Activated CD8-positive, alpha-beta memory T cell treated with anti-CD3 and anti-CD28 coated beads, Interleukin-2, amount 10 ng/mL, durations not matched to agents 7 days and 5 days (primary cell): ENCODE data around the gene PLCL2. TPM values are rescaled to one million over a fixed set of nuclear protein-coding genes. Genes with fewer than 3 reads are reported as not detected.

Source experiments
- ATAC-seq: fragments of 150-1000 bp; cut with Tn5 transposase; one replicate; pipeline ENCODE4 v1.10.0; 2021; ENCODE audit warnings: moderate library complexity
- CTCF ChIA-PET: fragments of 350-600 bp; sonication (Branson Sonifier 250); formaldehyde crosslinking; loops from one replicate; lab custom pipeline; 2021; ENCODE audit warnings: antibody characterized with exemption; lab: Charles Lee
- DNase-seq: peaks from one replicate; pipeline ENCODE4 v3.0.0-alpha.2; 2020
- H3K27ac Mint-ChIP-seq: one replicate; pipeline ENCODE4 v1.8.0; 2021; ENCODE audit warnings: mild to moderate bottlenecking, mixed read lengths
- H3K27me3 Mint-ChIP-seq: one replicate; pipeline ENCODE4 v1.8.0; 2021; ENCODE audit warnings: mixed read lengths
- H3K36me3 Mint-ChIP-seq: one replicate; pipeline ENCODE4 v1.8.0; 2021; ENCODE audit warnings: mild to moderate bottlenecking, mixed read lengths
- H3K4me1 Mint-ChIP-seq: one replicate; pipeline ENCODE4 v1.8.0; 2021; ENCODE audit warnings: mixed read lengths
- H3K4me3 Mint-ChIP-seq: one replicate; pipeline ENCODE4 v1.8.0; 2021; ENCODE audit warnings: mild to moderate bottlenecking, moderate library complexity, mixed read lengths
- H3K9me3 Mint-ChIP-seq: one replicate; pipeline ENCODE4 v1.8.0; 2022; ENCODE audit warnings: low read depth, mixed read lengths
- total RNA-seq, 2 experiments: library from RNA; stranded (reverse); gene quantifications; one replicate each; pipeline ENCODE4 v1.2.3, GENCODE V29; 2021

Gene PLCL2
- total RNA-seq, 2 experiments from 2014 or later = 24.4 to 36.8 TPM

DNA sequence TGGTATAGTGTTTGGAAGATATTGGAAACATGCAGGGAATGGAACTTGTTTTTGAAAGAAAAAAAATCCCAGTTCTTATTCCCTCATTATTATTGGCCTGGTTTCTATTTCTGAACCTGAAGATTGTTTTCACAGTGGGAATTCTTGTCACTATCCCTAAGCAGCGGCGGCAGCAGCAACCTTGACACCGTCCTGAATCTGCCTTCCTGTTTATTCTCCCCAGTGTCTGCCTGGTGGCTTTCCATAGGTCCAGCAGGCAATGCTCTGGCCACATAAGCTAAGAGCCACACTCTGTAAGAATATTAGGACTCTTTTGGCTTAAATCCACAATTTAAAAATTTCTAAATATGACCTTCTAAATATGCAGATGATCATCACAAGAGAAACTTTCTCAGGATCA, 178.0 kb downstream of the PLCL2 start:
- no peaks in the 10 kb centered on the region for H3K4me1 Mint-ChIP-seq
- CTCF ChIA-PET = no interaction called here
- no peak overlapping the region for H3K27ac Mint-ChIP-seq
- H3K27me3 Mint-ChIP-seq = no peaks in the 10 kb centered on the region
- DNase-seq (no peak), ATAC-seq (no peak)
- peaks cover 2% of the 10 kb centered on the region for H3K9me3 Mint-ChIP-seq
- H3K4me3 Mint-ChIP-seq = no peak overlapping the region
- peaks cover 51% of the 10 kb centered on the region for H3K36me3 Mint-ChIP-seq

DNA sequence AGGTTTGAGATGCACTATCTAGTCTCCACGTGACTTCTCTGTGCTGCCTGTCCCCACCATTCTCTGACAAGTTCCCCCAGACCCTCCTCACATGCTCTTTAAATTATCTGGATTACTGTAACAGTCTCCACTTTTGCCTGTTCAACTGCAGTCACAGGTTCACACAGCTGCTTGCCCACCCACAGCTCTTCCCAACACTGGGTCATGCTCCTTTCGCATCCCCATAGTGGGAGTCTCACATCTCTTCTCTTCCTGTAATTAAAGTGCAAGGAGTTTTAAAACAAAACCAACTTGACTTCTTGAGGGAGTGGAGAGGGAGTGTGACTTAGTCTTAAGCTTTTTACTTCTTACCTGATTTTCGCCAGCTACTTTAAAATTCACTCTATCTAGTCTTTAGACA, 178.8 kb downstream of the PLCL2 start:
- DNase-seq (no peak), ATAC-seq (no peak)
- Mint-ChIP-seq H3K27ac (no peak overlapping the region), H3K9me3 (peaks cover 2% of the 10 kb centered on the region), H3K27me3 (no peaks in the 10 kb centered on the region), H3K4me1 (no peaks in the 10 kb centered on the region), H3K36me3 (peaks cover 48% of the 10 kb centered on the region), H3K4me3 (no peak overlapping the region)
- CTCF ChIA-PET = no interaction called here

DNA sequence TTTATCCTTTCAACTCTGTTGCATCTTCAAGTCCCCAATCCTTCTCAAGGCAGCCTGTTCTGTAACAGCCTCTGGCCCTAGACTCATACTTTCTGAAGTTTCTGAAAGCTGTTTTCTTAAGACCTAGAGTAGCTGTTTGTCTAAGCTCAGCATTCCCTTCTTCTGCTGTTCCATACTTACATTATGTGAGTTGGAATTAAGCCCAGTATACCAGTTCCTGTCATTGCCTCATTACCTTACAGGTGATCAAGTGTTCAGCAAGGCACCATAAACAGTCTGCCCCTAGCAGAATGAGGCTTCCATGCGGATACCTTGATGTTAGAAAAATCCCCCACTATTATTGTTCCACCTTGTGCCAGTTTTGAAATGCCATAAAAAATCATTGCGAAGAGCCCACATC, 180.6 kb downstream of the PLCL2 start:
- Mint-ChIP-seq H3K27ac (no peak overlapping the region), H3K9me3 (peaks cover 2% of the 10 kb centered on the region), H3K27me3 (no peaks in the 10 kb centered on the region), H3K4me1 (peaks cover under 1% of the 10 kb centered on the region), H3K36me3 (peaks cover 53% of the 10 kb centered on the region), H3K4me3 (no peak overlapping the region)
- no peak for ATAC-seq
- DNase-seq = no peak
- CTCF ChIA-PET = interaction anchor here (0.7 kb wide), 1 partner anchor 14 kb away, joined by 3 read pairs; no protein-coding TSS in a partner anchor

DNA sequence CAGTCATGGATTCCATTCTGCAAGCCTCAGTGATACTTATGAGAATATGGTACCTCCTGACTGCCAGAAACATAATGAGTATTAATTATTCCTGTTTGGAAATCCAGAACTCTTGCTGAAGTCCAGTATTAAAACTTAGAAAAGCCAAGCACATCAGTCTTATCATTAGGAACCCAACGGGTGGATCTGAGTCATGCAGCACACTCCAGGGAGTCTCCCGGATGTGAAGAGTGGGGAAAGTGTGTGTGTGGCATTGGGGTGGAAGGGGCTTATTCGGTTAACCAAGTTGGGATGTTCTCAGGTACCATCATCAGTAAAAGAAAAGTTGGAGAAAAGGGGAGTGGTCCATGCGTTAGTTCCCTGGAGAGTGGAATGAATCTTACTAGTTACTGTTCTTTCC, 181.1 kb downstream of the PLCL2 start:
- peaks cover 2% of the 10 kb centered on the region for H3K9me3 Mint-ChIP-seq
- H3K27me3 Mint-ChIP-seq = no peaks in the 10 kb centered on the region
- H3K4me1 Mint-ChIP-seq = peaks cover 4% of the 10 kb centered on the region
- ATAC-seq (no peak), DNase-seq (no peak)
- H3K27ac Mint-ChIP-seq = no peak overlapping the region
- H3K36me3 Mint-ChIP-seq = peaks cover 57% of the 10 kb centered on the region
- CTCF ChIA-PET = no interaction called here
- H3K4me3 Mint-ChIP-seq = no peak overlapping the region

DNA sequence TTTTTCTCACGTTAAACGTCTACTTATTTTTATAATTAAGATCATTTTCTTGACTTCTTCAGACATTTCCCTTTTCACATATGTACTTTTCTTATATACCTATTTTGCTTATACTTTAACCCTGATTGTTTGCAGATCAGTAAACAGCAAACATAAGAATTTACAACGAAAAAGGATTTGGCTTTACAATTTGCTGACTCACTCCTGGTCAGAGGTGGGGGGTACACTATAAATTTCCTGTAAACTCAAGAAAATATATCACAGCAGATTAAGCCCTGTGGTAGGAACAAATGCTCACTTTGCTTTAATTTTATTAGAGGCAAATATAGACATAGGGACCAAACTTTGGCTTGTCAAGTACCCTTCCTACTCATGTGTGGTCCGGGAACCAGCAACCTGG, 185.0 kb downstream of the PLCL2 start:
- no peak overlapping the region for H3K4me3 Mint-ChIP-seq
- peaks cover 18% of the 10 kb centered on the region for H3K4me1 Mint-ChIP-seq
- H3K27me3 Mint-ChIP-seq = no peaks in the 10 kb centered on the region
- H3K9me3 Mint-ChIP-seq = no peaks in the 10 kb centered on the region
- H3K36me3 Mint-ChIP-seq = peaks cover 57% of the 10 kb centered on the region
- ATAC-seq (no peak), DNase-seq (no peak)
- CTCF ChIA-PET = no interaction called here
- H3K27ac Mint-ChIP-seq = no peak overlapping the region

DNA sequence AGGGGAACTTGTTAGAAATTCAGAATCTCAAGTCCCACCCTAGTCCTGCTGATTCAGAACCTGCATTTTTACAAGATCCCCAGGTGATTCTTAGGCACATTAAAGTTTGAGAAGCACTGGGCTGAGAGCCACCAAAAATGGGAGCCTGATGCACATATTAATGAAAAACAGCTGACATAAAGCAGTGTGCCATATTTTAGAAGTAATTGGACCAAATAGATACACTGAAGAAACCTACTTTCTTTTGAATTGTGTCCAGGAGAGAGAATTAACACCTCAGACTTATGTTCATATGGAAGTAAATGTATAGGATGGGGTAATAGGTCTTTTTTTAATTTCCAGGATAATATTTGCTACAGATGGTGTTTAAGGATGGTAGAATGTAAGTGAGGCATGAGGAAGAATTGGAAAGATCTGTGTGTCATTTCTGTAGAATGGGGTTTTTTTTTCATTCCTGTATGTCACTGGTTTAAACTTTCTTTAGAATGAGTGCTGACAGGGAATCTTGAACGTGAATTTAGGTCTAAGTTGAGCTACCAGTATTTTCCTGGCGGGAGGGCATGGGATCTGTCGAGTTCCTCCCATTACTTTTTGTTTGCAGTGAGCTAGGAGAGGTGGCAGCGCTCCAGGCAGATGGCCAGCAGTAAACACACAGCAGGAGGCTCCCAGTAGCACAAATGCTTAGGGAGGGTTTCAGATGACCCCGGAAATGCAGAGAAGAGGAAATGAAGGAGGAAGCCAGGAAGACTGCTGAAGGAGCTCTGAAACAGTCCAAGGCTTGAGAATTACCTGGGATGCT, 185.6 kb downstream of the PLCL2 start:
- Mint-ChIP-seq H3K36me3 (peaks cover 56% of the 10 kb centered on the region), H3K4me3 (no peak overlapping the region), H3K9me3 (no peaks in the 10 kb centered on the region), H3K27me3 (no peaks in the 10 kb centered on the region), H3K4me1 (peaks cover 22% of the 10 kb centered on the region), H3K27ac (no peak overlapping the region)
- DNase-seq (no peak), ATAC-seq (no peak)
- CTCF ChIA-PET = no interaction called here

DNA sequence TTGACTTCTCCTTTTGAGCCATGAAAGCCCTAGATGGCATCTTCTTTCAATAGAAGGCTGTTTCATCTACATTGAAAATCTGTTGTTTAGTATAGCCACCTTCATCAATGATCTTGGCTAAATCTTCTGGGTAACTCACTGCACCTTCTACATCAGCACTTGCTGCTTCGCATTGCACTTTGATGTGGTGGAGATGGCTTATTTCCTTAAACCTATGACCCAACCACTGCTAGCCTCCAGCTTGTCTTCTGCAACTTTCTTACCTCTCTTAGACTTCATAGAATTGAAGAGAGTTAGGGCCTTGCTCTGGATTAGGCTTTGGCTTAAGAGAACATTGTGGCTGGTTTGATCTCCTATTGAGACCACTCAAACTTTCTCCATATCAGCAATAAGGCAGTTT, 189.8 kb downstream of the PLCL2 start:
- peak; percentile 46 for DNase-seq
- Mint-ChIP-seq H3K9me3 (peaks cover 2% of the 10 kb centered on the region), H3K36me3 (peaks cover 66% of the 10 kb centered on the region), H3K27ac (peak overlapping the region; percentile 58), H3K4me1 (peaks cover 55% of the 10 kb centered on the region), H3K27me3 (no peaks in the 10 kb centered on the region), H3K4me3 (no peak overlapping the region)
- CTCF ChIA-PET = interaction anchor here (0.9 kb wide), 1 partner anchor 9 kb away, joined by 3 read pairs; no protein-coding TSS in a partner anchor
- ATAC-seq = peak; percentile 76

DNA sequence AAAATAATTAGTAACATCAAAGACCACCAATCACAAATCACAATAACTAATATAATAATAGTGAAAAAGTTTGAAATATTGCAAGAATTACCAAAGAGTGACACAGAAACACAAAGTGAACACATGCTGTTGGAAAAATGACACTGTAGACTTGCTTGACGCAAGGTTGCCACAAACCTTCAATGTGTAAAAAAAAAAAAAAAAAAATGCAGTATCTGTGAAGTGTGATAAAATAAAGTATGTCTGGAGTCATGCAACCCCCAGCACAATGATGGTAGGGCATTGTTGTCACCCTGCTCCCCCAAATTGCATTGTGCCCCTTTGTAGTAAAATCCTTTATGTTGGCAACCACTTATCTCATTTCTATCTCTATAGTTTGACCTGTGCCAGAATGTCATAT, 190.6 kb downstream of the PLCL2 start:
- Mint-ChIP-seq H3K9me3 (peaks cover 2% of the 10 kb centered on the region), H3K4me1 (peaks cover 62% of the 10 kb centered on the region), H3K27me3 (no peaks in the 10 kb centered on the region), H3K4me3 (no peak overlapping the region), H3K27ac (no peak overlapping the region), H3K36me3 (peaks cover 65% of the 10 kb centered on the region)
- DNase-seq = no peak
- no peak for ATAC-seq
- CTCF ChIA-PET = no interaction called here

DNA sequence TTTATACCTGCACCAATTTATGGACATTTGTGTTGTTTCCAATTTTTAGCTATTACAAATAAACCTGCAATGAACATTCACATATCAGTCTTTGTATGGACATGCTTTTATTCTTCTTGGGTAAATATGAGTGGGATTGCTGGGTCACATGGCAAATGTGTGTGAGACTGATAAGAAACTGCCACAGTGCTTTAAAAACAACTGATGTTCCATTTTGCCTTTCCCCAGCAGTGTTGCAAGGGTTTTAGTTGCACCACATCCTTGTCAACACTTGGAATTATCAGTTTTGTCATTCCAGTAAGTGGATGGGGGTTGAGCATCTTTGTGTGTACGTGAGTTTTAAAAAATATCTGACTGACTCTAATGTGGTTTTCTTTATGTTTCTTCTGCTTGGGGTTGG, 191.2 kb downstream of the PLCL2 start:
- peaks cover 2% of the 10 kb centered on the region for H3K9me3 Mint-ChIP-seq
- H3K27me3 Mint-ChIP-seq = no peaks in the 10 kb centered on the region
- CTCF ChIA-PET = no interaction called here
- H3K4me3 Mint-ChIP-seq = no peak overlapping the region
- DNase-seq (no peak), ATAC-seq (no peak)
- H3K27ac Mint-ChIP-seq = no peak overlapping the region
- peaks cover 63% of the 10 kb centered on the region for H3K4me1 Mint-ChIP-seq
- peaks cover 65% of the 10 kb centered on the region for H3K36me3 Mint-ChIP-seq

DNA sequence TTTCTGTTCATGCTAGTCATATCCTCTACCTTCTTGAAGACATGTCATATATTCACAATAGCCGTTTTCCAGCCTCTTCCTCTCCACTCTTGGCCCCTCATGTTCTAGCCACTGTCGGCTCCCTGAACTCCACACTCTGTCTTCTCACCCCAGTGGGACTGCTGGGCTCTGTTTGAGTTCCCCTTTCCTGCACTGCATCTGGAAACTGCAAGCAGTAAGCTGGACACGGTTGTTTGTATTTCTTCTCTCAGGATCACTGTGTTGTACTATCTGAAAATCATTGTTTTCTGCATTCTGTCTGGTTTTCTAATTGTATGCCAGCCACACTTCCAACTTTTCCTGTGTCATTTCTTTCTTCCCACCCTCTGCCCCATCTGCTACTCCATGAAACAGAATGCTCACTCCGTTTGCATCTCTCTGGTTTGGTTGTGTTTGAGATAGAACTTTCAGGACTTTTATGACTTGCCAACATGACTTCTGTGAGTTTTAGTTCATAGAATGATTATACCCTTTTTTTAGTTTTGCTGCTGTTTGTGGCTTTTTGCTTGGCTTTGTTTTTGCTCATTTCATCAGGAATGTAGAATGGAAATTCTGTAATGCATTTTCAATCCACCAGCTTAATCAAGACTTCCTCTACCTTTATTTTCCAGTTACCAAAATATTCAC, 192.3 kb downstream of the PLCL2 start:
- DNase-seq = no peak
- no peak for ATAC-seq
- Mint-ChIP-seq H3K36me3 (peaks cover 67% of the 10 kb centered on the region), H3K4me1 (peaks cover 66% of the 10 kb centered on the region), H3K27ac (peak overlapping the region; percentile 27), H3K9me3 (peaks cover 2% of the 10 kb centered on the region), H3K27me3 (no peaks in the 10 kb centered on the region), H3K4me3 (no peak overlapping the region)
- CTCF ChIA-PET = no interaction called here

DNA sequence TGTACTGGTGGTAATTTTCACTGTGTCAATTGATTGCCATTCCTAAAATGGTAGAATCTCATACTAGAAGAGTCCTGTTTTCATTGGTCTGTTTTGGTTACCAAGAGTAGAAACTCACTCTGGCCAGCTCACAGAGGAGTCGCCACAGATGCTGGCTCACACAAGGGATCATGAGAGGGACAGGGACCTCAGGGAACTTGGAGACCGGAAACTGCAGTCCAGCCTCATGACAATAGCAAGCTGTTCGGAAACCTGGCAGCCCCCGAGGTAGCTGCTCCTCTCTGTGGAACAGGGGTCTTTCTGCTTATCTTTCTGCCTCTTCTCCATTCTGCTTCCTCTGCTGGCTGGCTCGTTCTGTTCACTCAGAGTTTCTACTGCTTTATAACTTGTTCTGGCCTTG, 192.9 kb downstream of the PLCL2 start:
- H3K27me3 Mint-ChIP-seq = no peaks in the 10 kb centered on the region

DNA sequence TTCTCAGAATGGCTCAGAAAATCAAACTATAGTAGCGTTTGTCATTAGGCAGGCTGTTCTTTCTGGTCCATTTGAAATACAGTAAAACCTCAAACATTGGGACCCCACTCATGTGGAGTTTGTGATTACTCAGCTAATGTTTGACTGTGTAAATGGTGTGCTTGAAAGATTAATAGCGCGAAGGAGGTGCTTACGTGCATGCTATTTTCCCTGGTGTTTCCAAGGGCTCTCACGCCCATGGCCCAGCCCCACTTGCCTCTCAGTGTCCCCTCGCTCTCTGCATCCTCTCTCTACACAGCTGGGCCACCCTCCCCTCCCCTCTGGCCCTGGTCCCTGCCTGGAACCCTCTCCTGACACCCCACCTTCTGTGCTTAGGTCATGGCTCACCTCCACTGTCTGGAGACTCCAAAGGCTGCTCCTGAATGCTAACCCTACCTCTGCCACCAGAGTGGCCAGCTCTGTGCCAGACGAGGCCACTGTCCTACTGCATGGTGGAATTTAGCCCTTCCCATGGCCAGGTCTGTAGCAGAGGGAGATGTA, 194.2 kb downstream of the PLCL2 start:
- no peaks in the 10 kb centered on the region for H3K27me3 Mint-ChIP-seq
- H3K27ac Mint-ChIP-seq = no peak overlapping the region
- CTCF ChIA-PET = interaction anchor here (0.7 to 1.2 kb wide), 2 partner anchors 14 to 56 kb away, joined by 3 read pairs; no protein-coding TSS in a partner anchor
- peaks cover 64% of the 10 kb centered on the region for H3K4me1 Mint-ChIP-seq
- peaks cover 9% of the 10 kb centered on the region for H3K9me3 Mint-ChIP-seq
- DNase-seq (no peak), ATAC-seq (no peak)
- no peak overlapping the region for H3K4me3 Mint-ChIP-seq
- H3K36me3 Mint-ChIP-seq = peaks cover 75% of the 10 kb centered on the region

More for the DNA sequence above, 192.9 kb downstream of the PLCL2 start:
- ATAC-seq = no peak
- DNase-seq = no peak
- CTCF ChIA-PET = no interaction called here
- no peak overlapping the region for H3K27ac Mint-ChIP-seq
- peaks cover 71% of the 10 kb centered on the region for H3K36me3 Mint-ChIP-seq
- peaks cover 66% of the 10 kb centered on the region for H3K4me1 Mint-ChIP-seq
- H3K9me3 Mint-ChIP-seq = peaks cover 2% of the 10 kb centered on the region
- no peak overlapping the region for H3K4me3 Mint-ChIP-seq

DNA sequence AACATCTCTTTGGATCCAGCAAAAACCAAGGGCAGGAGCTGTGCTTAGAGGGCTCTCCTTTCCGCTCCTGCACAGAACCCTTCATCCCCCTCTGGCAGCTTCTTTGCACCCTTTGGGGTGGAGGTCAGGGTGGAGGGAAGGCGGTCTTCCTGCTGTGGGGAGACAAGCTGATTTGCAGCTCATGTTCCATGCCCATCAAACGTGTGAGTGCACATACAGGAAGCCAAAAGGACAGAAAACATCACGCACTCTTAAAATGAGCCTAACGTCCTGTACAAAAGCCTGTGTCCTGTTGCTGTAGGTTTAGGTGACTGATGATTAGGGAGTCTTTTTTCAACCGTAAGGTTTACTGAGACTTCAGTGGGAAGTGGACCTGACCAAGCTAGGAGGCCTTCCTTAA, 195.2 kb downstream of the PLCL2 start:
- DNase-seq (peak; percentile 53), ATAC-seq (peak; percentile 72)
- H3K4me3 Mint-ChIP-seq = peak overlapping the region; percentile 10
- H3K9me3 Mint-ChIP-seq = peaks cover 9% of the 10 kb centered on the region
- peaks cover 77% of the 10 kb centered on the region for H3K36me3 Mint-ChIP-seq
- H3K27me3 Mint-ChIP-seq = no peaks in the 10 kb centered on the region
- CTCF ChIA-PET = interaction anchor here (0.7 kb wide), 1 partner anchor 15 kb away, joined by 3 read pairs; no protein-coding TSS in a partner anchor
- peaks cover 55% of the 10 kb centered on the region for H3K4me1 Mint-ChIP-seq
- peak overlapping the region; percentile 85 for H3K27ac Mint-ChIP-seq
